Immature natural killer cell (primary cell): Measurements from ENCODE around the gene PTPRD. TPM values are rescaled to one million over a fixed set of nuclear protein-coding genes. Genes with fewer than 3 reads are reported as not detected.

Experiments
- DNase-seq, 3 donors: peaks; one replicate each; pipeline ENCODE4 v3.0.0; 2022; ENCODE audit warnings: mixed read lengths in 1 of 3
- H3K27ac Mint-ChIP-seq, 6 donors: one replicate each; pipeline ENCODE4 v1.8.0; 2020; ENCODE audit warnings: mixed read lengths in 6 of 6, mild to moderate bottlenecking in 5 of 6, inconsistent platforms in 4 of 6, moderate library complexity in 3 of 6
- H3K27me3 Mint-ChIP-seq, 3 donors: one replicate each; pipeline ENCODE4 v1.8.0; 2020 to 2021; ENCODE audit warnings: low read depth in 3 of 3, mild to moderate bottlenecking in 3 of 3, mixed read lengths in 3 of 3, moderate library complexity in 3 of 3, inconsistent platforms in 1 of 3
- H3K36me3 Mint-ChIP-seq, 3 donors: one replicate each; pipeline ENCODE4 v1.8.0; 2020; ENCODE audit warnings: mixed read lengths in 3 of 3, inconsistent platforms in 2 of 3, mild to moderate bottlenecking in 2 of 3
- H3K4me1 Mint-ChIP-seq, 2 donors: one replicate each; pipeline ENCODE4 v1.8.0; 2020; ENCODE audit warnings: inconsistent platforms in 2 of 2, mild to moderate bottlenecking in 2 of 2, mixed read lengths in 2 of 2, moderate library complexity in 1 of 2
- H3K4me3 Mint-ChIP-seq, 5 donors: one replicate each; pipeline ENCODE4 v1.8.0; 2020; ENCODE audit warnings: mild to moderate bottlenecking in 5 of 5, mixed read lengths in 5 of 5, inconsistent platforms in 3 of 5, moderate library complexity in 3 of 5
- H3K9me3 Mint-ChIP-seq, 6 donors: one replicate each; pipeline ENCODE4 v1.8.0; 2020; ENCODE audit warnings: mild to moderate bottlenecking in 6 of 6, mixed read lengths in 6 of 6, inconsistent platforms in 4 of 6, moderate library complexity in 3 of 6
- polyA plus RNA-seq, 3 donors: library from polyadenylated mRNA; unstranded; fragments of 300-500 nt; fragmentation: Illumina TruSeq; gene quantifications; one replicate each; pipeline ENCODE4 v1.2.3, GENCODE V29; 2021

Gene PTPRD
- polyA plus RNA-seq, 3 donors from 2014 or later, result not detected

GRCh38 chr9:8666060-8666459 is 1946.7 kb downstream of the PTPRD start:
- Mint-ChIP-seq H3K4me3 (no peak overlapping the region), H3K27me3 (peaks cover 0 to 6% (median 4%) of the 10 kb centered on the region in 3 donors), H3K36me3 (no peaks in the 10 kb centered on the region), H3K9me3 (peaks cover 0 to 5% (median 3%) of the 10 kb centered on the region in 6 donors), H3K27ac (no peak overlapping the region), H3K4me1 (no peaks in the 10 kb centered on the region)
- DNase-seq, result no peak

- DNase-seq, result no peak
- Mint-ChIP-seq H3K27ac (no peak overlapping the region), H3K36me3 (no peaks in the 10 kb centered on the region), H3K27me3 (peaks cover 0 to 3% (median 0%) of the 10 kb centered on the region in 3 donors), H3K9me3 (peaks cover 0 to 5% (median 2%) of the 10 kb centered on the region in 6 donors), H3K4me3 (no peak overlapping the region), H3K4me1 (no peaks in the 10 kb centered on the region)
Observed at GRCh38 chr9:8660383-8660782, 1952.4 kb downstream of the PTPRD start.

- DNase-seq, result no peak
- no peaks in the 10 kb centered on the region for H3K4me1 Mint-ChIP-seq
- no peak overlapping the region for H3K27ac Mint-ChIP-seq
- peaks cover 0 to 4% (median 2%) of the 10 kb centered on the region in 6 donors for H3K9me3 Mint-ChIP-seq
- H3K36me3 Mint-ChIP-seq, result no peaks in the 10 kb centered on the region
- no peak overlapping the region for H3K4me3 Mint-ChIP-seq
- peaks cover 0 to 2% (median 1%) of the 10 kb centered on the region in 3 donors for H3K27me3 Mint-ChIP-seq
Observed at GRCh38 chr9:8659108-8659507, 1953.7 kb downstream of the PTPRD start.

- Mint-ChIP-seq H3K4me1 (no peaks in the 10 kb centered on the region), H3K9me3 (peaks cover 0 to 2% (median 0%) of the 10 kb centered on the region in 6 donors), H3K27ac (no peak overlapping the region), H3K36me3 (no peaks in the 10 kb centered on the region), H3K4me3 (no peak overlapping the region), H3K27me3 (peaks cover 0 to 4% (median 2%) of the 10 kb centered on the region in 3 donors)
- DNase-seq, result no peak
Observed at GRCh38 chr9:8655071-8655470, 1957.7 kb downstream of the PTPRD start.

GRCh38 chr9:8653855-8654254 is 1958.9 kb downstream of the PTPRD start:
- H3K27me3 Mint-ChIP-seq, result peaks cover 0 to 4% (median 2%) of the 10 kb centered on the region in 3 donors
- DNase-seq, result no peak
- H3K9me3 Mint-ChIP-seq, result peaks cover 0 to 2% (median 0%) of the 10 kb centered on the region in 6 donors
- H3K4me3 Mint-ChIP-seq, result no peak overlapping the region
- no peak overlapping the region for H3K27ac Mint-ChIP-seq
- H3K4me1 Mint-ChIP-seq, result no peaks in the 10 kb centered on the region
- no peaks in the 10 kb centered on the region for H3K36me3 Mint-ChIP-seq

- Mint-ChIP-seq H3K4me1 (no peaks in the 10 kb centered on the region), H3K4me3 (no peak overlapping the region), H3K9me3 (peaks cover 0 to 2% (median 0%) of the 10 kb centered on the region in 6 donors), H3K27ac (no peak overlapping the region), H3K36me3 (no peaks in the 10 kb centered on the region), H3K27me3 (peaks cover 0 to 4% (median 2%) of the 10 kb centered on the region in 3 donors)
- no peak for DNase-seq
Observed at GRCh38 chr9:8653111-8653510, 1959.7 kb downstream of the PTPRD start.

- Mint-ChIP-seq H3K27me3 (peaks cover 2 to 4% (median 2%) of the 10 kb centered on the region in 3 donors), H3K4me3 (no peak overlapping the region), H3K9me3 (peaks cover 0 to 2% (median 0%) of the 10 kb centered on the region in 6 donors), H3K36me3 (no peaks in the 10 kb centered on the region), H3K4me1 (no peaks in the 10 kb centered on the region), H3K27ac (no peak overlapping the region)
- no peak for DNase-seq
Observed at GRCh38 chr9:8652255-8652654, 1960.5 kb downstream of the PTPRD start.

- no peaks in the 10 kb centered on the region for H3K4me1 Mint-ChIP-seq
- no peak overlapping the region for H3K4me3 Mint-ChIP-seq
Observed at GRCh38 chr9:8651846-8652215, 1961.0 kb downstream of the PTPRD start.

GRCh38 chr9:8651070-8651845 is 1961.5 kb downstream of the PTPRD start:
- Mint-ChIP-seq H3K9me3 (peaks cover 0 to 2% (median 0%) of the 10 kb centered on the region in 6 donors), H3K4me1 (no peaks in the 10 kb centered on the region), H3K27me3 (peaks cover 2 to 4% (median 2%) of the 10 kb centered on the region in 3 donors), H3K4me3 (no peak overlapping the region), H3K36me3 (no peaks in the 10 kb centered on the region), H3K27ac (no peak overlapping the region)
- DNase-seq, result no peak

More at GRCh38 chr9:8651846-8652215, 1961.0 kb downstream of the PTPRD start:
- peaks cover 0 to 2% (median 0%) of the 10 kb centered on the region in 6 donors for H3K9me3 Mint-ChIP-seq
- no peak overlapping the region for H3K27ac Mint-ChIP-seq
- no peak for DNase-seq
- H3K36me3 Mint-ChIP-seq, result no peaks in the 10 kb centered on the region
- H3K27me3 Mint-ChIP-seq, result peaks cover 2 to 4% (median 2%) of the 10 kb centered on the region in 3 donors

- DNase-seq, result no peak
- Mint-ChIP-seq H3K4me3 (no peak overlapping the region), H3K27ac (no peak overlapping the region), H3K36me3 (no peaks in the 10 kb centered on the region), H3K9me3 (peaks cover 0 to 2% (median 0%) of the 10 kb centered on the region in 6 donors), H3K4me1 (no peaks in the 10 kb centered on the region), H3K27me3 (peaks cover 2 to 4% (median 2%) of the 10 kb centered on the region in 3 donors)
Observed at GRCh38 chr9:8649807-8650206, 1963.0 kb downstream of the PTPRD start.

- Mint-ChIP-seq H3K9me3 (peaks cover 0 to 2% (median 0%) of the 10 kb centered on the region in 6 donors), H3K27me3 (peaks cover under 1 to 2% (median 2%) of the 10 kb centered on the region in 3 donors), H3K4me3 (no peak overlapping the region), H3K36me3 (no peaks in the 10 kb centered on the region), H3K4me1 (no peaks in the 10 kb centered on the region), H3K27ac (no peak overlapping the region)
- DNase-seq, result no peak
Observed at GRCh38 chr9:8649160-8649559, 1963.6 kb downstream of the PTPRD start.

GRCh38 chr9:8648271-8648845 is 1964.4 kb downstream of the PTPRD start:
- Mint-ChIP-seq H3K4me1 (no peaks in the 10 kb centered on the region), H3K9me3 (no peaks in the 10 kb centered on the region), H3K27ac (no peak overlapping the region), H3K27me3 (peaks cover 0 to 2% (median 0%) of the 10 kb centered on the region in 3 donors), H3K36me3 (no peaks in the 10 kb centered on the region), H3K4me3 (no peak overlapping the region)
- DNase-seq, result no peak

- Mint-ChIP-seq H3K27ac (no peak overlapping the region), H3K36me3 (no peaks in the 10 kb centered on the region)
- DNase-seq, result no peak
Observed at GRCh38 chr9:8647824-8648223, 1965.0 kb downstream of the PTPRD start.

GRCh38 chr9:8644571-8644970 is 1968.2 kb downstream of the PTPRD start:
- no peak for DNase-seq
- no peaks in the 10 kb centered on the region for H3K4me1 Mint-ChIP-seq
- no peak overlapping the region for H3K27ac Mint-ChIP-seq
- H3K4me3 Mint-ChIP-seq, result no peak overlapping the region
- H3K27me3 Mint-ChIP-seq, result peaks cover 0 to 2% (median 0%) of the 10 kb centered on the region in 3 donors
- no peaks in the 10 kb centered on the region for H3K36me3 Mint-ChIP-seq
- peaks cover 0 to 4% (median 0%) of the 10 kb centered on the region in 6 donors for H3K9me3 Mint-ChIP-seq

More at GRCh38 chr9:8647824-8648223, 1965.0 kb downstream of the PTPRD start:
- H3K4me3 Mint-ChIP-seq, result no peak overlapping the region
- H3K9me3 Mint-ChIP-seq, result no peaks in the 10 kb centered on the region
- H3K4me1 Mint-ChIP-seq, result no peaks in the 10 kb centered on the region
- peaks cover 0 to 2% (median 0%) of the 10 kb centered on the region in 3 donors for H3K27me3 Mint-ChIP-seq
